GM12878 (cell line): ENCODE results near the gene MACF1. TPM values are rescaled to one million over a fixed set of nuclear protein-coding genes. Genes with fewer than 3 reads are reported as not detected.
"Not testable (repeated sequence)": the region's sequence is repeated elsewhere in the genome, so short reads cannot be mapped to it uniquely, and the experiment has no call there.

Experiments used
- ATAC-seq: fragments of 200-7000 bp; cut with Tn5 transposase; 3 replicates; pipeline ENCODE4 v1.9.1; 2020; ENCODE audit warnings: mild to moderate bottlenecking, moderate library complexity
- BruUV-seq: library from RNA; stranded (reverse); fragments of 400-500 nt; replicated peaks from 2 replicates; lab custom pipeline; 2021; lab: Mats Ljungman, UMichigan
- CTCF ChIA-PET: fragments of 300-600 bp; sonication (Branson Sonifier 250); formaldehyde crosslinking; extraction: SDS; loops from one replicate; lab custom pipeline; 2021; ENCODE audit warnings: inconsistent platforms; lab: Yijun Ruan, JAX
- POLR2A ChIA-PET: fragments of 350-600 bp; formaldehyde crosslinking; extraction: SDS; loops from one replicate; lab custom pipeline; 2021; ENCODE audit warnings: inconsistent platforms; lab: Charles Lee
- RAD21 ChIA-PET: fragments of 300-600 bp; sonication (Branson Sonifier 250); formaldehyde crosslinking; loops from one replicate; lab custom pipeline; 2023; ENCODE audit warnings: antibody characterized with exemption; ENCODE audit not compliant: unreplicated experiment; lab: Charles Lee
- SMC1A ChIA-PET: fragments of 300-600 bp; sonication (Branson Sonifier 250); formaldehyde crosslinking; loops from one replicate; lab custom pipeline; 2023; ENCODE audit not compliant: unreplicated experiment, uncharacterized antibody; lab: Charles Lee
- DNase-seq: peaks from one replicate; pipeline ENCODE4 v3.0.0-alpha.2; 2011; ENCODE audit warnings: low read depth, low spot score
- FAIRE-seq: peaks from 3 replicates; lab custom pipeline; 2011; peaks lifted over from hg19 to GRCh38; lab: Jason Lieb, UNC
- H2AFZ ChIP-seq: 2 replicates; pipeline ENCODE4 v1.6.0; 2011; ENCODE audit warnings: low read depth, low read length, control low read depth; ENCODE audit not compliant: control insufficient read depth
- H3K27ac ChIP-seq: 2 replicates; pipeline ENCODE4 v1.5.1; 2011; ENCODE audit warnings: control low read depth; ENCODE audit not compliant: control insufficient read depth, insufficient read depth
- H3K27me3 ChIP-seq, 2 experiments: replicated peaks in 1 of 2; 2 replicates each; pipeline versions ENCODE4 v1.6.0 to v1.6.1; 2011; ENCODE audit warnings: low read length in 1 of 2; ENCODE audit not compliant: control insufficient read depth in 2 of 2, insufficient read depth in 2 of 2
- H3K36me3 ChIP-seq, 2 experiments: 2 replicates each; pipeline ENCODE4 v1.5.1; 2011; ENCODE audit warnings: low read length in 1 of 2; ENCODE audit not compliant: control insufficient read depth in 2 of 2, insufficient read depth in 2 of 2
- H3K4me1 ChIP-seq: 2 replicates; pipeline ENCODE4 v1.6.1; 2011; ENCODE audit warnings: mild to moderate bottlenecking, low read length, moderate library complexity, mixed read lengths; ENCODE audit not compliant: control insufficient read depth, insufficient read depth
- H3K4me2 ChIP-seq: 2 replicates; pipeline ENCODE4 v1.6.0; 2011; ENCODE audit warnings: control low read depth; ENCODE audit not compliant: control insufficient read depth, insufficient read depth
- H3K4me3 ChIP-seq: fragments of 200-600 bp; sonication (generic); 2 replicates; pipeline ENCODE4 v1.5.1; 2016
- H3K79me2 ChIP-seq: 2 replicates; pipeline ENCODE4 v1.6.0; 2011; ENCODE audit warnings: low read length; ENCODE audit not compliant: control insufficient read depth, insufficient read depth
- H3K9ac ChIP-seq: 2 replicates; pipeline ENCODE4 v1.8.0; 2011; ENCODE audit warnings: low read length, control low read depth, mixed read lengths; ENCODE audit not compliant: control insufficient read depth, insufficient read depth
- H3K9me3 ChIP-seq: replicated peaks from 3 replicates; pipeline ENCODE4 v1.5.1; 2011; ENCODE audit warnings: mild to moderate bottlenecking, low read length; ENCODE audit not compliant: control insufficient read depth, insufficient read depth
- H4K20me1 ChIP-seq: 2 replicates; pipeline ENCODE4 v1.6.0; 2011; ENCODE audit not compliant: control insufficient read depth, insufficient read depth
- EP300 ChIP-seq, 2 experiments: fragments of 150-350 bp in 1 of 2; IDR thresholded peaks; 2 replicates each; pipeline ENCODE4 v1.6.1; 2011 to 2012; ENCODE audit warnings: low read depth in 2 of 2, low read length in 2 of 2, borderline replicate concordance in 1 of 2, improper control_type of control experiment in 1 of 2, inconsistent platforms in 1 of 2; ENCODE audit not compliant: control insufficient read depth in 1 of 2
- MTA2 ChIP-seq: fragments of 450-650 bp; IDR thresholded peaks from 2 replicates; pipeline ENCODE4 v1.6.1; 2016; ENCODE audit warnings: low read depth, mild to moderate bottlenecking, moderate library complexity
- NR2C2 ChIP-seq: IDR thresholded peaks from 2 replicates; pipeline ENCODE4 v1.6.1; 2011; ENCODE audit warnings: borderline replicate concordance, low read depth; ENCODE audit not compliant: control insufficient read depth, insufficient read length
- RFX5 ChIP-seq: IDR thresholded peaks from 2 replicates; pipeline ENCODE4 v1.6.1; 2011; ENCODE audit warnings: low read depth, low read length, improper control_type of control experiment
- SMAD5 ChIP-seq: IDR thresholded peaks from 2 replicates; pipeline ENCODE4 v1.6.1; 2016; ENCODE audit warnings: antibody characterized with exemption, low read depth
- ZSCAN29 ChIP-seq: fragments of 450-650 bp; IDR thresholded peaks from 2 replicates; pipeline ENCODE4 v1.6.1; 2017; ENCODE audit warnings: mild to moderate bottlenecking, moderate library complexity
- WGBS: methylation state at CpG from one replicate; pipeline ENCODE4 v1.1.6; 2016; ENCODE audit warnings: low lambda C conversion rate; ENCODE audit not compliant: insufficient replicate concordance, insufficient coverage; ENCODE audit errors: missing lambda C conversion rate; 5-methylcytosine and 5-hydroxymethylcytosine counted together
- in situ Hi-C: fragments of 300-500 bp; cut with MboI; formaldehyde crosslinking; loops from 9 replicates; pipeline ENCODE4 v1.14.3; 2018; ENCODE audit warnings: mixed read lengths
- intact Hi-C: fragments of 100-400 bp; cut with micrococcal nuclease; formaldehyde crosslinking; loops from one replicate; pipeline ENCODE4 v1.14.2; 2022; ENCODE audit not compliant: unreplicated experiment
- polyA plus RNA-seq, 11 experiments: library from polyadenylated mRNA; depleted of rRNA in 4 of 11; unstranded in 6 of 11; stranded (reverse) in 5 of 11; fragments of >200 nt; fragmentation: Nextera tagmentation in 4 of 11; fragmentation: Illumina TruSeq in 1 of 11; extraction: Ambion mirVana in 4 of 11; extraction: Trizol in 1 of 11; gene quantifications; 1 replicate in 1 of 11; 2 replicates in 10 of 11; pipeline versions ENCODE4 v1.2.1 to v1.2.3, GENCODE V29; 2011 to 2016; ENCODE audit warnings: inconsistent platforms in 2 of 11, missing spikeins in 2 of 11, low read depth in 1 of 11
- total RNA-seq, 4 experiments: library from RNA; depleted of rRNA in 3 of 4; stranded (reverse); fragments of >200 nt in 3 of 4; fragmentation: Illumina TruSeq in 1 of 4; extraction: Trizol in 1 of 4; gene quantifications; 2 replicates each; pipeline versions ENCODE4 v1.2.1 to v1.2.3, GENCODE V29; 2013 to 2021

Gene MACF1
- total and polyA plus RNA-seq, 10 of the 15 experiments (the other 5 are each of a cell fraction or from before 2014, with no cell fraction given): 15.5 to 201 (median 76.9) TPM

GRCh38 chr1:39497585-39497984, 293.1 kb downstream of the MACF1 start:
- ATAC-seq: no peak
- RAD21 ChIA-PET: no interaction called here
- POLR2A ChIA-PET: no interaction called here
- Histone ChIP-seq H3K4me2 (no peak overlapping the region), H3K79me2 (no peaks in the 10 kb centered on the region), H3K9ac (no peak overlapping the region), H3K4me1 (no peaks in the 10 kb centered on the region), H3K27ac (no peak overlapping the region), H2AFZ (no peak overlapping the region), H3K4me3 (no peak overlapping the region), H4K20me1 (no peaks in the 10 kb centered on the region), H3K36me3 (no peaks in the 10 kb centered on the region), H3K27me3 (peaks cover 0 to 1% of the 10 kb centered on the region in 2 experiments; a peak in 1 of 4 replicates), H3K9me3 (no peaks in the 10 kb centered on the region)
- in situ Hi-C loops (no loop called here), intact Hi-C loops (no loop called here)
- FAIRE-seq: no peak
- 20% methylated on average over 5 of the region's 5 CpGs for WGBS
- CTCF ChIA-PET: no interaction called here
- SMC1A ChIA-PET: no interaction called here
- BruUV-seq: no TSS peak
- DNase-seq: no peak
- TF ChIP-seq EP300 (IDR thresholded peaks at IDR 0.05; ENCODE audit: borderline replicate concordance in 1 of 2, control insufficient read depth in 1 of 2, low read depth in 2 of 2, low read length in 2 of 2) (no peak), SMAD5 (no peak), ZSCAN29 (no peak), MTA2 (no peak), NR2C2 (no peak), RFX5 (no peak)

GRCh38 chr1:39498096-39498710, 293.7 kb downstream of the MACF1 start:
- H3K79me2 ChIP-seq, CTCF ChIA-PET, H4K20me1 ChIP-seq, H3K4me2 ChIP-seq, FAIRE-seq, H3K9ac ChIP-seq, H3K4me3 ChIP-seq, SMC1A ChIA-PET, intact Hi-C loops, H3K4me1 ChIP-seq, DNase-seq, H3K27me3 ChIP-seq, ATAC-seq, in situ Hi-C loops, H3K9me3 ChIP-seq, H3K27ac ChIP-seq, BruUV-seq, H3K36me3 ChIP-seq, RAD21 ChIA-PET, H2AFZ ChIP-seq, POLR2A ChIA-PET: not testable (repeated sequence)
- WGBS: 61% methylated on average over 8 of the region's 9 CpGs

GRCh38 chr1:39498821-39499220, 294.3 kb downstream of the MACF1 start:
- FAIRE-seq, H3K4me1 ChIP-seq, H4K20me1 ChIP-seq, H3K79me2 ChIP-seq, POLR2A ChIA-PET, RAD21 ChIA-PET, in situ Hi-C loops, H3K4me2 ChIP-seq, H2AFZ ChIP-seq, H3K27me3 ChIP-seq, SMC1A ChIA-PET, H3K27ac ChIP-seq, DNase-seq, H3K9ac ChIP-seq, intact Hi-C loops, ATAC-seq, BruUV-seq, H3K9me3 ChIP-seq, H3K4me3 ChIP-seq, H3K36me3 ChIP-seq, CTCF ChIA-PET: not testable (repeated sequence)
- WGBS: 85% methylated on average over 10 of the region's 15 CpGs
